Parietal lobe (tissue), 1 donor: ENCODE results near the gene FBLN5. TPM values are rescaled to one million over a fixed set of nuclear protein-coding genes. Genes with fewer than 3 reads are reported as not detected.

Experiments used
- total RNA-seq: library from RNA; depleted of rRNA; stranded (reverse); fragments of >200 nt; gene quantifications from one replicate; pipeline ENCODE4 v1.2.3, GENCODE V29; 2014

The FBLN5 gene
- total RNA-seq, result 1.6 TPM

GRCh38 chr14:91947475-91948184 is at the start of gene FBLN5:
Gene FBLN5, minus strand, starts transcription at chr14:91947694. Its CDS starts 465 bp downstream, at chr14:91947229.

GRCh38 chr14:91867316-91867988 is 80.0 kb downstream of the FBLN5 start, which contains the start of gene TC2N:
Gene TC2N, minus strand, starts transcription at chr14:91867536. Its CDS starts 53,767 bp downstream, at chr14:91813769.

Other genes starting within 250 kb of the FBLN5 start
- 0.63 TPM for gene CATSPERB, start 215.6 kb downstream of the FBLN5 start, total RNA-seq
- gene TC2N, start 80.2 kb downstream of the FBLN5 start, total RNA-seq, result 5.6 TPM
- gene TRIP11, start 92.4 kb upstream of the FBLN5 start, total RNA-seq, result 39.4 TPM
- 36.0 TPM for gene ATXN3, start 158.9 kb upstream of the FBLN5 start, total RNA-seq
- gene NDUFB1, start 174.0 kb upstream of the FBLN5 start, total RNA-seq, result 165 TPM
- gene CPSF2, start 174.3 kb upstream of the FBLN5 start, total RNA-seq, result 21.9 TPM